Erythroblast (primary cell): ENCODE data around the gene ARMC9.

Experiments
- GATA1 ChIP-seq: IDR thresholded peaks from 2 replicates; pipeline ENCODE4 v1.6.1; 2011; ENCODE audit warnings: low read depth, mild to moderate bottlenecking, control low read depth, low read length, moderate library complexity
- POLR2A ChIP-seq: IDR thresholded peaks from 2 replicates; pipeline ENCODE4 v1.6.1; 2011; ENCODE audit warnings: mild to moderate bottlenecking, low read length

DNA sequence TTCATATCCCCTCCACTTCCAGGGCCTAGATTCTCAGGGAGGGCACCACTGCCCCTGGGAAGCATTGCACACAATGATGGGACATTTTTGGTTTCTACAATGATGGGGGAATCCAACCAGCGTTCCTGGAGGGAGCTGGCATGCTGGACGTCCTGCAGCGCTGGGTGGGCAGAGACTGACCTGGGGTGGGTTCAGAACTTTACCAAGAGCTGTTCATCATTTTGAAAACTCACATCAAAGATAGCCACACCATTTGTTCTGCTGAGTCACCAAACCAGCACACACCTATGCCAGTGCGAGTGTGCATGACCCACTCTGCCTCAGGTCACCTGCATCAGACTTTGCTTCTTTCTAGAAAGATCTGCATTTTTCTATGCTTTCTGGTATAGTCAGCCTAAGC is 14.1 kb upstream of the ARMC9 start:
- TF ChIP-seq POLR2A (no peak), GATA1 (no peak)
